ENCODE data around the gene HIC2.
"Not testable (repeated sequence)": the region's sequence is repeated elsewhere in the genome, so short reads cannot be mapped to it uniquely, and the experiment has no call there.

HIC2 gene

GRCh38 chr22:21434378-21435233, 17.4 kb downstream of the HIC2 start:
- DNase-seq (ENCODE audit: low read depth); H3K4me3 ChIP-seq (ENCODE audit: low read length): not testable (repeated sequence)

GRCh38 chr22:21435998-21436810, 19.0 kb downstream of the HIC2 start:
- H3K4me3 ChIP-seq (ENCODE audit: low read length); DNase-seq (ENCODE audit: low read depth): not testable (repeated sequence)

- not testable (repeated sequence) for DNase-seq (ENCODE audit: low read depth); H3K4me3 ChIP-seq (ENCODE audit: low read length)
These were observed 20.8 kb downstream of the HIC2 start for GRCh38 chr22:21438013-21438412.

- not testable (repeated sequence) for H3K4me3 ChIP-seq (ENCODE audit: low read length); DNase-seq (ENCODE audit: low read depth)
These were observed 23.0 kb downstream of the HIC2 start for GRCh38 chr22:21440018-21440636.

GRCh38 chr22:21440676-21441075, 23.5 kb downstream of the HIC2 start:
- H3K4me3 ChIP-seq (ENCODE audit: low read length); DNase-seq (ENCODE audit: low read depth): not testable (repeated sequence)

- not testable (repeated sequence) for DNase-seq (ENCODE audit: low read depth); H3K4me3 ChIP-seq (ENCODE audit: low read length)
These were observed 24.0 kb downstream of the HIC2 start for GRCh38 chr22:21441170-21441569.

- DNase-seq (ENCODE audit: low read depth); H3K4me3 ChIP-seq (ENCODE audit: low read length): not testable (repeated sequence)
These were observed 25.0 kb downstream of the HIC2 start for GRCh38 chr22:21442123-21442522.

- H3K4me3 ChIP-seq (ENCODE audit: low read length); DNase-seq (ENCODE audit: low read depth): not testable (repeated sequence)
These were observed 25.5 kb downstream of the HIC2 start for GRCh38 chr22:21442646-21443045.

GRCh38 chr22:21443057-21443734, 26.0 kb downstream of the HIC2 start:
- DNase-seq (ENCODE audit: low read depth) = no peak
- H3K4me3 ChIP-seq (ENCODE audit: low read length) = no peak overlapping the region
- TF ChIP-seq CTCF (conservative IDR thresholded peaks at IDR 0.05; ENCODE audit: low read length) = no peak

GRCh38 chr22:21443735-21444421, 26.7 kb downstream of the HIC2 start:
- DNase-seq (ENCODE audit: low read depth) = no peak
- no peak for TF ChIP-seq CTCF (conservative IDR thresholded peaks at IDR 0.05; ENCODE audit: low read length)
- H3K4me3 ChIP-seq (ENCODE audit: low read length) = no peak overlapping the region
